IPS DF 6.9 (cell line): ENCODE results near the gene PIR.

ENCODE experiments used
- DNase-seq: peaks from one replicate; pipeline ENCODE4 v3.0.0-alpha.2; 2013; ENCODE audit warnings: low read depth, low spot score
- H3K27ac ChIP-seq: one replicate; pipeline ENCODE4 v1.5.1; 2013; ENCODE audit warnings: low read length, control low read depth
- H3K27me3 ChIP-seq: 2 replicates; pipeline ENCODE4 v1.6.1; 2013; ENCODE audit warnings: mild to moderate bottlenecking, low read length; ENCODE audit not compliant: control insufficient read depth, insufficient read depth
- H3K36me3 ChIP-seq: 2 replicates; pipeline ENCODE4 v1.6.1; 2013; ENCODE audit warnings: low read length; ENCODE audit not compliant: control insufficient read depth, insufficient read depth
- H3K4me1 ChIP-seq: 2 replicates; pipeline ENCODE4 v1.6.1; 2013; ENCODE audit warnings: low read length; ENCODE audit not compliant: control insufficient read depth, insufficient read depth
- H3K4me3 ChIP-seq: 2 replicates; pipeline ENCODE4 v1.5.1; 2013; ENCODE audit warnings: mild to moderate bottlenecking, low read length
- H3K9me3 ChIP-seq: 2 replicates; pipeline ENCODE4 v1.6.1; 2013; ENCODE audit warnings: low read length, inconsistent platforms; ENCODE audit not compliant: control insufficient read depth, insufficient read depth
- WGBS: extraction: QIAGEN DNeasy Blood & Tissue Kit; methylation state at CpG from one replicate; pipeline ENCODE4 v1.1.7; 2013; ENCODE audit warnings: mixed read lengths, missing lambda C conversion rate; ENCODE audit not compliant: insufficient read length, insufficient coverage; 5-methylcytosine and 5-hydroxymethylcytosine counted together

PIR gene

GRCh38 chrX:15399962-15400391, 93.2 kb downstream of the PIR start:
- Histone ChIP-seq H3K27me3 (no peaks in the 10 kb centered on the region), H3K4me1 (no peaks in the 10 kb centered on the region), H3K27ac (no peak overlapping the region), H3K9me3 (no peaks in the 10 kb centered on the region), H3K4me3 (no peak overlapping the region), H3K36me3 (no peaks in the 10 kb centered on the region)
- WGBS = no CpG with 5 or more reads among the region's 3 CpGs
- no peak for DNase-seq

GRCh38 chrX:15398874-15399273, 94.3 kb downstream of the PIR start:
- Histone ChIP-seq H3K4me1 (no peaks in the 10 kb centered on the region), H3K9me3 (no peaks in the 10 kb centered on the region), H3K27me3 (no peaks in the 10 kb centered on the region), H3K36me3 (no peaks in the 10 kb centered on the region), H3K4me3 (no peak overlapping the region), H3K27ac (no peak overlapping the region)
- no peak for DNase-seq

GRCh38 chrX:15395789-15396188, 97.3 kb downstream of the PIR start:
- Histone ChIP-seq H3K9me3 (no peaks in the 10 kb centered on the region), H3K4me3 (no peak overlapping the region), H3K36me3 (no peaks in the 10 kb centered on the region), H3K27me3 (no peaks in the 10 kb centered on the region), H3K4me1 (no peaks in the 10 kb centered on the region), H3K27ac (no peak overlapping the region)
- no peak for DNase-seq
- no CpG with 5 or more reads among the region's 2 CpGs for WGBS

- Histone ChIP-seq H3K27me3 (no peaks in the 10 kb centered on the region), H3K27ac (no peak overlapping the region), H3K9me3 (no peaks in the 10 kb centered on the region), H3K4me1 (no peaks in the 10 kb centered on the region), H3K4me3 (no peak overlapping the region), H3K36me3 (no peaks in the 10 kb centered on the region)
- DNase-seq = no peak
- WGBS = no CpG with 5 or more reads among the region's 4 CpGs
Observed at GRCh38 chrX:15391850-15392249, 101.3 kb downstream of the PIR start.

- no CpG with 5 or more reads among the region's 2 CpGs for WGBS
- H3K9me3 ChIP-seq = no peaks in the 10 kb centered on the region
- H3K4me3 ChIP-seq = no peak within 1 kb of the TSS
- no peak for DNase-seq
- H3K27ac ChIP-seq = no peak within 1 kb of the TSS
- H3K27me3 ChIP-seq = no peaks in the 10 kb centered on the region
- H3K36me3 ChIP-seq = no peaks in the 10 kb centered on the region
- H3K4me1 ChIP-seq = no peaks in the 10 kb centered on the region
Observed at GRCh38 chrX:15384304-15384703, 108.8 kb downstream of the PIR start, which contains the start of gene VEGFD. Gene VEGFD, minus strand, starts transcription at chrX:15384413. Its CDS starts 467 bp downstream, at chrX:15383946.

- Histone ChIP-seq H3K9me3 (no peaks in the 10 kb centered on the region), H3K27me3 (no peaks in the 10 kb centered on the region), H3K4me3 (no peak overlapping the region), H3K27ac (no peak overlapping the region), H3K36me3 (no peaks in the 10 kb centered on the region), H3K4me1 (no peaks in the 10 kb centered on the region)
- no peak for DNase-seq
- 100% methylated on average over 1 of the region's 8 CpGs for WGBS
Observed at GRCh38 chrX:15382813-15383212, 110.3 kb downstream of the PIR start.

- H3K36me3 ChIP-seq = no peaks in the 10 kb centered on the region
- no peak overlapping the region for H3K4me3 ChIP-seq
- WGBS = no CpG with 5 or more reads among the region's 1 CpG
- H3K4me1 ChIP-seq = no peaks in the 10 kb centered on the region; the same call in 1 of the 2 replicates
- no peak overlapping the region for H3K27ac ChIP-seq
- H3K27me3 ChIP-seq = no peaks in the 10 kb centered on the region
- no peaks in the 10 kb centered on the region for H3K9me3 ChIP-seq
- DNase-seq = no peak
Observed at GRCh38 chrX:15376956-15377355, 116.2 kb downstream of the PIR start.

GRCh38 chrX:15373976-15374375, 119.2 kb downstream of the PIR start:
- no peaks in the 10 kb centered on the region for H3K9me3 ChIP-seq
- H3K36me3 ChIP-seq = no peaks in the 10 kb centered on the region
- DNase-seq = no peak
- no peaks in the 10 kb centered on the region for H3K27me3 ChIP-seq
- no CpG with 5 or more reads among the region's 3 CpGs for WGBS
- H3K27ac ChIP-seq = no peak overlapping the region
- H3K4me1 ChIP-seq = no peaks in the 10 kb centered on the region; the same call in 1 of the 2 replicates
- H3K4me3 ChIP-seq = no peak overlapping the region

- WGBS = no CpG with 5 or more reads among the region's 9 CpGs
- no peaks in the 10 kb centered on the region for H3K9me3 ChIP-seq
- DNase-seq = no peak
- H3K27ac ChIP-seq = no peak overlapping the region
- no peaks in the 10 kb centered on the region for H3K36me3 ChIP-seq
- H3K27me3 ChIP-seq = no peaks in the 10 kb centered on the region
- no peaks in the 10 kb centered on the region for H3K4me1 ChIP-seq
- H3K4me3 ChIP-seq = no peak overlapping the region
Observed at GRCh38 chrX:15366506-15367352, 126.4 kb downstream of the PIR start.

- no peaks in the 10 kb centered on the region for H3K36me3 ChIP-seq
- H3K9me3 ChIP-seq = no peaks in the 10 kb centered on the region
- no peak overlapping the region for H3K4me3 ChIP-seq
- WGBS = no CpG with 5 or more reads among the region's 2 CpGs
- H3K27me3 ChIP-seq = no peaks in the 10 kb centered on the region
- no peak for DNase-seq
- no peaks in the 10 kb centered on the region for H3K4me1 ChIP-seq
- H3K27ac ChIP-seq = no peak overlapping the region
Observed at GRCh38 chrX:15359701-15360100, 133.4 kb downstream of the PIR start.

GRCh38 chrX:15358533-15358932, 134.6 kb downstream of the PIR start:
- WGBS = no CpG with 5 or more reads among the region's 2 CpGs
- no peak overlapping the region for H3K27ac ChIP-seq

More at GRCh38 chrX:15358533-15358932, 134.6 kb downstream of the PIR start:
- Histone ChIP-seq H3K9me3 (no peaks in the 10 kb centered on the region), H3K4me1 (no peaks in the 10 kb centered on the region), H3K4me3 (no peak overlapping the region), H3K36me3 (no peaks in the 10 kb centered on the region), H3K27me3 (no peaks in the 10 kb centered on the region)
- no peak for DNase-seq
